DND-41 (cell line): ENCODE measurements around the gene TP73.

Source experiments
- ATAC-seq: fragments of 200-7000 bp; cut with Tn5 transposase; 3 replicates; pipeline ENCODE4 v1.9.1; 2021; ENCODE audit warnings: low read depth; ENCODE audit not compliant: insufficient read depth
- DNase-seq: peaks from one replicate; pipeline ENCODE4 v3.0.0-alpha.2; 2020
- H2AFZ ChIP-seq: 2 replicates; pipeline ENCODE4 v1.6.0; 2012; ENCODE audit warnings: low read depth, low read length
- H3K27ac ChIP-seq: 2 replicates; pipeline ENCODE4 v1.5.1; 2012; ENCODE audit warnings: low read length, inconsistent platforms
- H3K27me3 ChIP-seq: fragments of 200-600 bp; sonication (generic); 2 replicates; pipeline ENCODE4 v1.6.0; 2012; ENCODE audit warnings: low read length, mild to moderate bottlenecking, inconsistent platforms; ENCODE audit not compliant: insufficient read depth, poor library complexity
- H3K36me3 ChIP-seq: 2 replicates; pipeline ENCODE4 v1.5.1; 2012; ENCODE audit warnings: low read length, inconsistent platforms; ENCODE audit not compliant: insufficient read depth
- H3K4me1 ChIP-seq: 2 replicates; pipeline ENCODE4 v1.5.1; 2012; ENCODE audit warnings: mild to moderate bottlenecking, low read length; ENCODE audit not compliant: insufficient read depth
- H3K4me2 ChIP-seq: 2 replicates; pipeline ENCODE4 v1.6.0; 2012; ENCODE audit warnings: mild to moderate bottlenecking, moderate library complexity, low read length, inconsistent platforms; ENCODE audit not compliant: insufficient read depth
- H3K4me3 ChIP-seq, 2 experiments: fragments of 200-600 bp in 1 of 2; shearing (Covaris generic) in 1 of 2; 2 replicates each; pipeline ENCODE4 v1.5.1; 2012 to 2016; ENCODE audit warnings: inconsistent platforms in 2 of 2, low read length in 2 of 2, mild to moderate bottlenecking in 2 of 2, low read depth in 1 of 2, moderate library complexity in 1 of 2
- H3K79me2 ChIP-seq: 2 replicates; pipeline ENCODE4 v1.6.0; 2012; ENCODE audit warnings: low read length, inconsistent platforms; ENCODE audit not compliant: insufficient read depth
- H3K9ac ChIP-seq: 2 replicates; pipeline ENCODE4 v1.6.0; 2012; ENCODE audit warnings: low read depth, mild to moderate bottlenecking, inconsistent platforms, low read length, moderate library complexity
- H3K9me3 ChIP-seq: 2 replicates; pipeline ENCODE4 v1.5.1; 2012; ENCODE audit warnings: low read length, moderate library complexity, mild to moderate bottlenecking, inconsistent platforms; ENCODE audit not compliant: insufficient read depth, severe bottlenecking
- H4K20me1 ChIP-seq: 2 replicates; pipeline ENCODE4 v1.6.0; 2012; ENCODE audit warnings: low read length; ENCODE audit not compliant: insufficient read depth
- CTCF ChIP-seq: IDR thresholded peaks from 2 replicates; pipeline ENCODE4 v1.5.1; 2012; ENCODE audit warnings: borderline replicate concordance, low read length, moderate library complexity, mild to moderate bottlenecking; ENCODE audit not compliant: poor library complexity, severe bottlenecking; ENCODE audit errors: extremely low read depth
- EZH2 ChIP-seq: IDR thresholded peaks from 3 replicates; pipeline ENCODE4 v1.6.1; 2012; ENCODE audit warnings: borderline replicate concordance, low read depth, mild to moderate bottlenecking, moderate library complexity, low read length, inconsistent platforms; ENCODE audit not compliant: severe bottlenecking

TP73 gene

GRCh38 chr1:3679799-3680453 is 27.6 kb downstream of the TP73 start:
- H3K9me3 ChIP-seq = no peaks in the 10 kb centered on the region
- H3K36me3 ChIP-seq = peaks cover 16% of the 10 kb centered on the region
- H3K4me2 ChIP-seq = no peak overlapping the region
- H3K79me2 ChIP-seq = peaks cover 32% of the 10 kb centered on the region
- no peak overlapping the region for H3K9ac ChIP-seq
- no peak overlapping the region for H3K27ac ChIP-seq
- H3K4me1 ChIP-seq = no peaks in the 10 kb centered on the region
- no peak for DNase-seq
- no peak overlapping the region for H2AFZ ChIP-seq
- peaks cover 83% of the 10 kb centered on the region for H4K20me1 ChIP-seq
- no peak overlapping the region for H3K4me3 ChIP-seq
- TF ChIP-seq CTCF (no peak), EZH2 (no peak)
- H3K27me3 ChIP-seq = no peaks in the 10 kb centered on the region
- no peak for ATAC-seq

GRCh38 chr1:3680488-3681230 is 28.3 kb downstream of the TP73 start:
- peaks cover 82% of the 10 kb centered on the region for H4K20me1 ChIP-seq
- TF ChIP-seq CTCF (no peak), EZH2 (no peak)
- H2AFZ ChIP-seq = no peak overlapping the region
- peaks cover 20% of the 10 kb centered on the region for H3K36me3 ChIP-seq
- H3K4me3 ChIP-seq = no peak overlapping the region
- no peak for DNase-seq
- H3K9me3 ChIP-seq = no peaks in the 10 kb centered on the region
- H3K4me1 ChIP-seq = no peaks in the 10 kb centered on the region
- H3K27me3 ChIP-seq = no peaks in the 10 kb centered on the region
- no peak overlapping the region for H3K27ac ChIP-seq
- H3K79me2 ChIP-seq = peaks cover 26% of the 10 kb centered on the region
- ATAC-seq = no peak
- no peak overlapping the region for H3K4me2 ChIP-seq
- H3K9ac ChIP-seq = no peak overlapping the region

- Histone ChIP-seq H2AFZ (no peak overlapping the region), H3K27ac (no peak overlapping the region), H3K27me3 (no peaks in the 10 kb centered on the region), H4K20me1 (peaks cover 79% of the 10 kb centered on the region), H3K4me2 (no peak overlapping the region), H3K9me3 (no peaks in the 10 kb centered on the region), H3K79me2 (peaks cover 26% of the 10 kb centered on the region), H3K4me3 (no peak overlapping the region), H3K36me3 (peaks cover 25% of the 10 kb centered on the region), H3K9ac (no peak overlapping the region), H3K4me1 (no peaks in the 10 kb centered on the region)
- TF ChIP-seq CTCF = no peak
- TF ChIP-seq EZH2 = no peak
- ATAC-seq = no peak
- DNase-seq = no peak
These were observed 29.0 kb downstream of the TP73 start for GRCh38 chr1:3681231-3681897.
